ENCODE measurements around the gene SEPHS1.
"Not testable (repeated sequence)": the region's sequence is repeated elsewhere in the genome, so short reads cannot be mapped to it uniquely, and the experiment has no call there.

The SEPHS1 gene

GRCh38 chr10:13327534-13327933, 20.6 kb downstream of the SEPHS1 start:
- no peak for DNase-seq

GRCh38 chr10:13322615-13323148, 25.4 kb downstream of the SEPHS1 start:
- no peak for DNase-seq

GRCh38 chr10:13321576-13321975, 26.5 kb downstream of the SEPHS1 start:
- no peak for DNase-seq

- no peak for DNase-seq
Measured at GRCh38 chr10:13319166-13319565, 28.9 kb downstream of the SEPHS1 start.

GRCh38 chr10:13317474-13317873, 30.6 kb downstream of the SEPHS1 start:
- DNase-seq: no peak

- no peak for DNase-seq
Measured at GRCh38 chr10:13316635-13317311, 31.3 kb downstream of the SEPHS1 start.

GRCh38 chr10:13315361-13315760, 32.7 kb downstream of the SEPHS1 start:
- no peak for DNase-seq

- no peak for DNase-seq
Measured at GRCh38 chr10:13311177-13311575, 36.9 kb downstream of the SEPHS1 start.

GRCh38 chr10:13310518-13311176, 37.4 kb downstream of the SEPHS1 start:
- no peak for DNase-seq

- DNase-seq: no peak
Measured at GRCh38 chr10:13309792-13310191, 38.3 kb downstream of the SEPHS1 start.

GRCh38 chr10:13308096-13308495, 40.0 kb downstream of the SEPHS1 start:
- DNase-seq: no peak

- DNase-seq: no peak
Measured at GRCh38 chr10:13306103-13306502, 42.0 kb downstream of the SEPHS1 start.

GRCh38 chr10:13302821-13303555, 45.1 kb downstream of the SEPHS1 start:
- no peak for DNase-seq

GRCh38 chr10:13299437-13300287, 48.4 kb downstream of the SEPHS1 start, which contains the start of gene PHYH:
TSS of gene PHYH (minus strand) at chr10:13300064. CDS start at chr10:13300042, 22 bp downstream.
- DNase-seq: peak; percentile 79

- no peak for DNase-seq
Measured at GRCh38 chr10:13298748-13299436, 49.2 kb downstream of the SEPHS1 start.

- no peak for DNase-seq
Measured at GRCh38 chr10:13296476-13296875, 51.6 kb downstream of the SEPHS1 start.

- DNase-seq: no peak
Measured at GRCh38 chr10:13294784-13295183, 53.3 kb downstream of the SEPHS1 start.

- no peak for DNase-seq
Measured at GRCh38 chr10:13291821-13292773, 56.0 kb downstream of the SEPHS1 start.

- no peak for DNase-seq
Measured at GRCh38 chr10:13291061-13291460, 57.0 kb downstream of the SEPHS1 start.

GRCh38 chr10:13284050-13284449, 64.0 kb downstream of the SEPHS1 start:
- no peak for DNase-seq

GRCh38 chr10:13282348-13282747, 65.7 kb downstream of the SEPHS1 start:
- not testable (repeated sequence) for DNase-seq

Data from effector CD4-positive, alpha-beta T cell (primary cell).